ENCODE data around the gene PTPA.
"Not testable (repeated sequence)": the region's sequence is repeated elsewhere in the genome, so short reads cannot be mapped to it uniquely, and the experiment has no call there.

The PTPA gene

GRCh38 chr9:129161534-129161837, 50.3 kb downstream of the PTPA start:
- FAIRE-seq: no peak

DNA sequence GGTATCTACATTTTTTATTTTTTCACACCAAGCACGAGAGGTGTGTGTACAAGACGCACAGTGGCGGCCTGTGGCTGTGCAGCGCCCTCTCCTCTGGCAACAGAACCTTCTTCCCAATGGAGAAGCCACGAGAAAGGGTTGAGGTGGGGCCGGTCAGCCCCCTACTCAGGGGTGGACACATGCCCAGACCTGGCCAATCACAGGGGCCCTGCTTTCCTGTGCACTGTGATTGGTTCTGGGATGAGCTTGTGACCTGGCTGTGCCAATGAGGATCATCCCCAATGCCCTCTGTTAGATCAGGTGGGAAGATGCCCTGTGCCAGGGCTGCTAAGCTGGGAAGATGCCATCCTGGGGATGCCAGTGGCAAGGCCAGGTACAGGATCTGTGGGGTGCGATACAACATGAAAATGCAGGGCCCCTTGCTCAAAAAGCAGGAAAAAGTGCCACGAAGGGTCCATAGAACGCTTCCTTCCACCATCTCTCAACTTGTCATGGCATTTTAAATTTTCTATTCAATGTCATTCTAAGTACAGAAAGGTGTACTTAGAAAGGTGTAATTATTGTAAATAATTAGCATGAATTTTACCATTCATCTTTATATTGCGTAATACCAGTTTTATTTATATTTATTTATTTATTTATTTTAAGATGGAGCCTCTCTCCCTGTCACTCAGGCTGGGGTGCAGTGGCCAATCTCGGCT, 51.4 kb downstream of the PTPA start:
- FAIRE-seq: no peak

GRCh38 chr9:129163198-129163670, 52.0 kb downstream of the PTPA start:
- FAIRE-seq: not testable (repeated sequence)

DNA sequence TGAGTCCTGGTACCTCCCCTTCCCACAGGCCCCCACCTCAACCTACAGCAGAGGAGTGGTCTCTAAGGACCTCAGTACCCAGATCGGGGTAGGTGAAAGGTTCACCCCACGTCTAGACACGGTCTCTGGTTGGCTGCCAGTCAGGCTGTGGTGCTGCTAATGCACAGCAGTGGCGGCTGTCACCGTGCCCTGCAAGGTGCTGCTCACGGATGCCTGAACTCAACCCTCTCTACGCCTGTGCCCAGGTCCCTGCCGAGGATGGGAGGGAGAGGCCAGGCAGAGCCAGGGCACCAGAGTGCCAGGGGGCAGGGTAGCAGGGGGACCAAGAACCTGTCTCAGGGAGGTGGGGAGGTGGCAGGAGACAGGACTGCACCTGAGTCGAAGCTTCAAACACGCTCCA, 52.5 kb downstream of the PTPA start:
- FAIRE-seq: no peak

- no peak for FAIRE-seq
Measured at GRCh38 chr9:129164246-129164930, 53.2 kb downstream of the PTPA start.

DNA sequence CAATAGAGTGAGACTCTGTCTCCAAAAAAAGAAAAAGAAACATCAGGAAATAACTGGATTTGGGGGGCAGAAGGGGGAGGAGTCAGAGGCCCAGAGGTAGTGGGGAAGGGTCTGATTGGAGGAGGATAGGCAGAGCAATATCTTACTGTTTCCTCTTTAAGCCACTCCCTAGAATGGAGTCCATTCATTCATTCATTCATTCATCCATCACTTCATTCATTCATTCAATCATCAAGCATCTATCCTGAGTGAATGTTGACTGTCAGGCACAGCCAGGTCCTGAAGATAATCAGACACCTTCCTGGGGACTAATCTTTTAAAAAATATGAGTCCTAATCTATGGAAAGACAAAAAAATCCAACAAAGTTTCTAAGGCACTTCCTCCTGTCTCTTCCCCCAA, 54.0 kb downstream of the PTPA start:
- no peak for FAIRE-seq

DNA sequence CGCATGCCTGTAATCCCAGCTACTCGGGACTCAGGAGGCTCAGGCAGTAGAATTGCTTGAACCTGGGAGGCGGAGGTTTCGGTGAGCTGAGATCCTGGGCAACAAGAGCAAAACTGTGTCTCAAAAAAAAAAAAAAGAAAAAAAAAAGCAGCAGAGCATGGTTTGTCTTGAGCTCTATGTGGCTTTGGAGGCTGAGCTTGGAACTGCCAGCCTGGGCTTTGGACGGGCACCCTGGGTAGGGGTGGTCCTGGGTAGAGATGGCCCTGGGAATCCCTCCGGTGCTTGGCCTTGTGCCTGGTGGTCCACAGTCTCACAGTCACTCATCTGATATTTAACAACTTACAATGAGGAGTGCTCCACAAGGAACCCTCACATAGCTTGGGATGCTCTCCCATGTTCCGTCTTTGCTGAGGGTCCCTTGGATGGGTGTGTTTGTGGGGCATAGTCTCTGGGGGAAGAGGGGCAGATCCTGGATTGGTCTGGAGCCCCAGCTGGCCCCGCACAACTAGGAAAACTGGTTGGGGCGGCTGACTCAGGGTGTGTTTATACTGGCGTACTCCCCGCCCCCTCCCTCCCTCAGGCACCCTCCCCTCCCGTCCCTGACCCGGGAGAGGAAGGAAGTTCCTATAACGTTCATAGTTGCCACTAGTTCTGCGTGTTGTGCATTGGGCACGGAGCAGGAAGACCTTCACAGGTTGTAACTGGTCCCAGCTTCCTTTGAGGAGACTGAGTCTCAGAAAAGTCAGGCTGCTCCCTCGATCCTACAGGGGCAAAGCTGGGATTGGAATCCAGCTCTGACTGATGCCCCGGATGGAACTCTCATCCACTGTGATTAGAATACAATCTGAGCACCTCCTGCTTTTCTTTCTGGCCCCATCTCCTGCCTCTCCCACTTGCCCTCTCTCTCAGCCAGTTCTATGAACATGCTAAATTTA, 55.7 kb downstream of the PTPA start:
- no peak for FAIRE-seq

DNA sequence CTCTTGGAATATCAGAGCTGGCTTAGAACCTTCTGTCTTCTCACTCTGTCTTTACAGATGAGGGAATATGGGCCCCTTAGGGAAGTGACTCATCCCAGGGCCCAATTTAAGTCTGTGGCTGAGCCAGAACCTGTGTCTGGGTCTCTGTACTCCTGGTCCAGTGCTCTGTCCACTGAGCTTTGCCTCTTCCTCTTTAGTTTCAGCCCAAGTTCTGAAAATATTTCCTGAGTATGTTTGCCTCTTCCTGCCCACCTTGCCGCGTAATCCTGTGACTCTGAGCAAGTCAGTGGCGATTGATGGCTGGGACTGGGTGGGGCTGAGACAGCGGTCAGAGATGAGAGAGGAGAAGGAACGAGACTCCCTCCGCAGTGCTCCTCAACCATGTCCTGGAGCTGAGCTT, 59.0 kb downstream of the PTPA start:
- no peak for FAIRE-seq

DNA sequence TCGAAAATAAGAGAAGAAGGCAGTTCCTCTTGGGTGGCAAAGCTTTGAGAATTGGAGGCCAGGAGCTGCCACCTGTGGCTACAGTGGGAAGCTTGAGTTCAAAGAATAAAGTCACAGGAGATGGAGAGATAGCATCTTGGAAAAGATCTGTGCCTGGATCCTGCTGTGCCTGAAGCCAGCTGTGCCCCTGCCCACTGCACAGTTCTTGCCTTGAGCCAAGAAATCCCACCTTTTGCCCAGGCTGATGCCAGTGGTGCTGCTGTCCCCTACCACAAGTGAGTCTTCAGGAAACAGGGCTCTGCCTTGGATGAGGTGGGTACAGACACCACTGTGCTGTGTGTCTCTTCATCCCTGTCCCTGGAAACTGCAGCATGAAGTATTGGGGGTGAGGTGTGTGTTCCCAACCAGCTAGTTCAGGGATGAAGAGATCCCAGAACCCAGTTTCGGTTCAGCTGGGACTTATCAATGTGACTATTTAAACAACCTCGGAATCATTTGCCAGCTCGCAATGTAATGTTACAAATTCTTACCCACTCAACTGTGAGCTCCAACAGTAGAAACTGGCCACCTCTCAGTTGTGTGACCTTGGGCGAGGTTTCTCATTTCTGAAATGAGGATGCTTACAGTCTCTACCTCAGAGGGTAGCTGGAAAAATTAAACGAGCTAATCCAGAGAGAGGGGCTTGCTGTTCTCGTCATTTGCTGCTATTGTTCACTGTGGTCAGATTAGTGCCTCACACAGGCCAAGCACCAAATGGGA, 61.0 kb downstream of the PTPA start:
- no peak for FAIRE-seq

DNA sequence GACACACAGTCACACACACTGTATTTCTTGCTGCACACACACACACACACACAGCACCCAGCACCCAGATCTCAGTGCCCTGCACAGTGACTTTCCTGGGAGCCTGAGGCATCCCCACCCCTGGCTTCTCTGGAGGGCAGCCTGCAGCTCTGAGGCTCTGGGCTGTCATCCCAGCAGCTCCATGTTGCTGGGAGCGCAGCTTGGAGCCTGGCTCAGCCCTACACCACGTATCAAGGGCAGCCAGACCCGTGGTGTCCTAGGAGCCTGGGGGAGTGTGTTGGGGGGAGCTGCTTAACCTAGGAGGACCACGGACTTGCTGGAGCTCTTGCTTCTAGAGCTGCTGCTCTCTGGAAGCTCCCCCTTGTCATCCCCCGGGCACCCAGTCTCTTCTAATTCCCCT, 61.6 kb downstream of the PTPA start:
- FAIRE-seq: no peak

- FAIRE-seq: no peak
Measured at GRCh38 chr9:129173296-129174101, 62.3 kb downstream of the PTPA start.

DNA sequence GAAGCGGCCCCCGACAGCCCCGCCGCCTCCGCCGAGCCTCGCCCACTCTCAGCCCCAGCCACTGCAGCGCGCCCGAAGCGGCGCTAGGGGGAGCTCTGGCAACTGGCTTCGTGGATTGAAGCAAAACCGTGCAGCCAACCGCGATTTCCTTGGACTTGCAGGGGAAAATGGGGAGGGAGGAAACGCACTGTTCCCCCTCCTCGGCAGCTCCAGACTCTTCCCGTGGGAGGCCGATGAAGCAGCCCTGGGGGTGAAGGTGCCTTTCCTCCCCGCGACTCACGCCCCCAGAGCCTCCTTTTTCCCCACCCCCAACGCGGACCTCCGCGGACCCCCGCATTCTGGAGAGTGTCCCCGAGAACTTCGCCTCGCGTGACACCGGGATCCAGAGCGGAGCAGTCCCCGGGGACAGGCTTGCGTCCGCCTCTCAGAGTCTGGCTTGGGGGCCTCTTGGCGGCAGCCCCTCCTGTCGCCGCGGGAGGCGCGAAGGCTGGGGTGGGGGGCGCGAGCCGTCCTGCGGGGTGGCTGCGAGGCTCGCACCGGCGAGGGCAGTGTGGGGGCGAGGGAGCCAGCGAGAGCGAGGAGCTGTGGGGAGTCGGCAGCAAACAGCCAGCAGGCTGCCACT, 63.0 kb downstream of the PTPA start:
- FAIRE-seq: no peak

DNA sequence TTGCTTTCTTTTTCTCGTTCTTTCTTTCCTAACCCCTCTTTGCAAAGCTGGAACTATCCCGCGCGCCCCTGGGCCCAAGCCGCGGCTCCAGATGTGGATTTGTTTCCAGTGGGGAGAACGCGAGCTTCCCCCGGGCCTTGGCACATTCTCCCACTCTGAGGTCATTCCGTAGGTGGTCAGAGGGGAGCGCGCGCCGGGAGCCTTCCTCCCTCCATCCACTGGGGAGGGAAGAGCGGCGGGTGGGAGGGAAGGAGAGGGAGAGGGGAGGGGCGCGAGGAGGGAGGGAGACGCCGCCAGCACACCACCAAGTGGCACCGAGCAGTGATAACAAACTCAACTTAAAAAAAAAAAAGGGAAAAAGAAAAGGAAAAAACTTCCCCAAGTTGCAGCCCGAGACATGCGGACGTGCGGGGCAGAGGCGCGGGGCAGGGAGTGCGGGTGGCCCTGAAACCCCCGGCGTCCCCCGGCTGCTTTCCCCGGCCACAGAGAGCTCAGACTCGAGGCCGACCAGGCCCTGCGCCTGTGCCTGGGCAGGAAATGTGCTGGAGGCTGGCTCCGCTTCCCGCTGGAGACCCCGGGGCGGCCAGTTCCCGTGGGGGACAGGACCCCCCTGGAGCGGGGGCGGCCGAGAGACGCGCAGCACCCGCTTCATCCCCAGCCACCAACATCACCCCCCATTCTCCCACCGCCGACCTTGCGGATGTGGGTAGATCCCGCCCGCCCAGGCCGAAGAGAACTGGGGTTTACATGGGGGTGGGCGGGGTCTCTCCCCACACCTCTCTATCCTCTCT, 63.7 kb downstream of the PTPA start:
- no peak for FAIRE-seq

DNA sequence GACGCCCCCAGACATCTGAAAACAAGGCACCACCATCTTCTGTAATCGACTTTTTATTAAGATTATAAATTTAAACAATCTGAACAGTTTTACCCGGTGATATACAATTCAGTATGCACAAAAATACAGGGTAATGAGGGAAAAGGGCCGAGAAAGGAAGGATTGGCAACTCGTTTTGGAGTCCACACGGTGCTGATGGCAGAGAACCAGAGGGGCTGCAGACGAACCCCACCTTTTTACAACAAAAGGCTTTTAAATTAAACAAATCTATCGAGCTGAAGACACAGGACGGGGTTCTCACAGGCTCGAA, 64.3 kb downstream of the PTPA start:
- FAIRE-seq: no peak

DNA sequence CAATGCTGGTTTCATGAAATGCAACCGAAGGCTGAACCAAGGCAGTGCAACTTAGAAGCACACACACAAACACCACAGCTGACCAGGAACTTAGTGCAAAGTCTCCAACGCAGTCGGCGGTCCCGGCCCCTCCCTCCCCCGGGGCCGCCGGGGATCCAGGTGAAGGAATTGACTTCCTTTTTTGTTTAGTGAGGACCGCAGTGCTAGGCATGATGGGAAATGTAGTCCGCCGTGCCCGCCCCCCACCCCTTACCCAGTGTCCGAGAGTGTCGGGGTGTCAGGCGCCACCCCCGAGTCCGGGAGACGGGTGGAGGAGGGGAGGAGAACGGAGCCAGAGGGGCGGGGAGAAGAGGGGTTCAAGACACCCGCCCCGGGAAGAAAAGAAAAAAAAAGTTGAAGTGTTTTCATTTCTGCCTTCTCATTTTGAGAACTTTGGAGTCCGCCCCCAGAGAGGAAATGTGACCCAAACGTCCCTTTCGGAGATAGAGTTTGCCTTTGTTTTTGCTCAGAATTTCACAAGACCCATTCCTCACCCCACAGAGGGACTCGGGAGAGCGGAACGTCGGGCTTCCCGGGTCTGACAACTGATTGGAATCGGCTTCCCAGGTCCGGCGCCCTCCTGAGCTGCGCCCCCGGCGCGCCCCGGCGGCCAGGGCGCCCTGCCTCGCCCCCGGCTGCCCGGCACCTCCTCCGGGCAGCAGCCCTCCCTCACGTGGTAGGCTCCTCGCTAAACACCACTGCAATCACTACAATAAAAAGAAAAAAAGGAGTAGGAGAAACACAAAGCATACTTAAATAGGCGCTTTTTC, 64.8 kb downstream of the PTPA start:
- no peak for FAIRE-seq

GRCh38 chr9:129176701-129177442, 65.7 kb downstream of the PTPA start:
- no peak for FAIRE-seq

GRCh38 chr9:129177443-129177790, 66.2 kb downstream of the PTPA start:
- FAIRE-seq: no peak

DNA sequence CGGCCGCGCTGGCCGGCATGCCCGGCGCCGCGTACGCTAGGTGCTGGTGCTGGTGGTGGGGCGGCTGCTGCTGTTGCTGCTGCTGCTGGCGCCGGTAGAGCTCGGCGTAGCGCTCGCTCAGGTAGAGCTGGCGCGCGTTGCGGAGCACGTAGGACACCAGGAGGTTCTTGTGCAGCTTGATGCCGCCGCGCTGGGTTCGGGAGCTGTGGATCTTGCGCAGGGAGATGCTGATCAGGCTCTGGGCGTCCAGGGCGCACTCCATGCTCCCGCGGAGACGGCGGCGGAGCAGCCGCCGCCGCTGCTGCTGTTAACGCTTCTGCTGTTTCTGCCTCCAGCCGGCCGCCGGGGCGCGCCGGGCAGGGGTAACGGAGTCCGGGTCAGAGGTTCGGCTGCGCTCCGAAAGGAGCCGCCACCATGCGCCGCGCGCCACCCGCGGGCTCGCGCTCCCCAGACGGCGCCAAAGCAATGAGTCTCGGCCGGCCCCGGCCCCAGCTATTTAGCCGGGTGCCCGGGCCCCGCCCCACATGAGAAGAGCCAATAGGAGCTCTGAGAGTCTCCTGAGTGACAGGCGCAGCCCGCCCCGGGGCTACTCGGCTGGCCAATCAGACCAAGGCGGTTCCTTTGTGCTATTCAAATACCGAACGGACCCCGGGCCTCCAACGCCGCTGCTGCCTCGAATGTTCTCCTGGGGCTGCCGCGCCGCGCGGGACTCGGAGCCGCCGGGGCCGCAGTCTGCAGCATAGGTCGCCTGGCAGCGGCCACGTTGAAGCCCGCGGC, 66.8 kb downstream of the PTPA start, which contains the start of gene IER5L:
IER5L (minus strand) TSS at position 471 of the 777 bp plus-strand sequence; CDS start at position 262, 209 bp downstream.
- no peak for FAIRE-seq

Measured in TTC549 (cell line).